ENCODE results near the gene TMEM252.

Gene TMEM252

DNA sequence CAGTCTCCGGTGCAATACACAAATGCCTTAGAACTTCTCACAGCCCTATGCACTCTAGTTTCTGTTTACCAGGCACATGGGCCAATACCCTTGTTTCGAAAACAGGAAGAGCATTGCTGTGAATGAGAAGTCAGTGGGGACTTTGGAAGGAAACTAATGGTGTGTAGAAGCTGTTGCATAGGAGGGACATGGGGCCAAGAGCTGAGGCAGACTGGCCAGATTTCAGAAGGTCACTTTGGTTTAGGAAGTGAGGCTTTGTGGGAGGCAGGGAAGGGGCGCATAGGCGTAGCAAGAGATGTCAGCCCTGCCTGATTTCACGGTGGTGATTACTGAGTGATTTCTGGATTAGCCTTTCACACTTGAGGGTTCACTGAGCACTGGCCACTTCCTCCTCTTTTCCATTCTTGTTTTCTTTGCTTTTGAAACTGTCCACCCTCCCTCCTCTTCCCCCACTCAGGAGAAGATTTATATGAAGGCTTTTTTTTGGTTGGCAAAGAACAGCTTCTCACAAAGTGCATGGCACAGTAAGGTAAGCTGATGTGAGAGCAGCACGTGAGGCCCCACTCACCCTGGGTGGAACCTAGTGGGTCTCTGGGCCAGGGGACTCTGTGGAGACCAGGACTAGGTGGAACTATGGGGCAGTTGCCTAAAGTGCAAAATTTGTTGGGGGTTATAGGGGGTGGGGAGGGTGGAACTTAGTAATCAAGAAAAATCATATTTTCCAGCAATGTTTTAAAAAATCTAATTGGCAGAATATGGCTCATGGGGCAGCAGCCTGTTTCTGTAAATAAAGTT, 6.1 kb upstream of the TMEM252 start:
- Histone ChIP-seq H3K36me3 (replicated peaks; ENCODE audit: insufficient read depth, low read length) (no peaks in the 10 kb centered on the region), H2AFZ (ENCODE audit: low read length) (peak overlapping the region; percentile 78), H3K9ac (ENCODE audit: low read length) (peak overlapping the region; percentile 30), H4K20me1 (ENCODE audit: insufficient read depth, low read length) (no peaks in the 10 kb centered on the region), H3K9me2 (replicated peaks; ENCODE audit: insufficient read depth, low read length) (no peaks in the 10 kb centered on the region), H3K9me3 (replicated peaks; ENCODE audit: insufficient read depth, low read length) (no peaks in the 10 kb centered on the region), H3K4me1 (ENCODE audit: low read length) (peaks cover 28% of the 10 kb centered on the region), H3F3A (ENCODE audit: insufficient read depth, low read length) (peaks cover 17% of the 10 kb centered on the region), H3K79me2 (ENCODE audit: low read length) (no peaks in the 10 kb centered on the region), H3K4me2 (ENCODE audit: low read depth, low read length) (peak overlapping the region; percentile 62), H3K27ac (ENCODE audit: low read length) (peak overlapping the region; percentile 66), H3K4me3 (ENCODE audit: low read length) (peak overlapping the region; percentile 14; the same call in 1 of the 2 replicates), H3K27me3 (replicated peaks; ENCODE audit: insufficient read depth, low read length) (no peaks in the 10 kb centered on the region)
- TF ChIP-seq EZH2phosphoT487 (IDR thresholded peaks at IDR 0.05; ENCODE audit: low read length) (no peak), EZH2 (optimal IDR thresholded peaks at IDR 0.05; ENCODE audit: low read depth, low read length) (no peak)
- TF ChIP-seq, protein P1, sequence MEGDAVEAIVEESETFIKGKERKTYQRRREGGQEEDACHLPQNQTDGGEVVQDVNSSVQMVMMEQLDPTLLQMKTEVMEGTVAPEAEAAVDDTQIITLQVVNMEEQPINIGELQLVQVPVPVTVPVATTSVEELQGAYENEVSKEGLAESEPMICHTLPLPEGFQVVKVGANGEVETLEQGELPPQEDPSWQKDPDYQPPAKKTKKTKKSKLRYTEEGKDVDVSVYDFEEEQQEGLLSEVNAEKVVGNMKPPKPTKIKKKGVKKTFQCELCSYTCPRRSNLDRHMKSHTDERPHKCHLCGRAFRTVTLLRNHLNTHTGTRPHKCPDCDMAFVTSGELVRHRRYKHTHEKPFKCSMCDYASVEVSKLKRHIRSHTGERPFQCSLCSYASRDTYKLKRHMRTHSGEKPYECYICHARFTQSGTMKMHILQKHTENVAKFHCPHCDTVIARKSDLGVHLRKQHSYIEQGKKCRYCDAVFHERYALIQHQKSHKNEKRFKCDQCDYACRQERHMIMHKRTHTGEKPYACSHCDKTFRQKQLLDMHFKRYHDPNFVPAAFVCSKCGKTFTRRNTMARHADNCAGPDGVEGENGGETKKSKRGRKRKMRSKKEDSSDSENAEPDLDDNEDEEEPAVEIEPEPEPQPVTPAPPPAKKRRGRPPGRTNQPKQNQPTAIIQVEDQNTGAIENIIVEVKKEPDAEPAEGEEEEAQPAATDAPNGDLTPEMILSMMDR (IDR thresholded peaks at IDR 0.05; ENCODE audit: low read length), result no peak
- DNase-seq, result peak; percentile 84

DNA sequence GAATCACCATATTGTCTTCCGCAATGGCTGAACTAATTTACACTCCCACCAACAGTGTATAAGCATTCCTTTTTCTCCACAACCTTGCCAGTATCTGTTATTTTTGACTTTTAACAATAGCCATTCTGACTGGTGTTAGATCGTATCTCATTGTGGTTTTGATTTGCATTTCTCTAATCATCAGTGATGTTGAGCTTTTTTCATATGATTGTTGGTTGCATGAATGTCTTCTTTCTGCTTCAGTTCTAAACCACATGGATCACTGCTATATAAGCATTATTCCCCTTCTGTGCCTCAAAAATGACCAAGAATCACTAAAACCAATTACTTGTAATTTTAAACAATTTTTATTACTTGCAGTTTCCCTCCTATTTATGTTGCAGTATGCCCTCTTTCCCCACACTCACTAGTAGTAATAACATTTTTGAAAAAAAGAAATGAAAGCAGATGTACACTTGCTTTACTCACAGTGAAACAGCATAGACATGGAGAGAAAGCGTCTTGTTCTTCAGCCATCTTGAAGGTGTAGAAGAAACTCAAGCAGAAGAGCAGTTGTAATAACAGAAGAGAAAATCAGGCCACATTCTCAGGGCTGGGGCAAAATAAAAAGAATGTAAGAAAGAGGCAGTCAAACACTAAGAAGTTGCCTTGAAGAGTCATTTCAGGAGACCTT, 4.5 kb upstream of the TMEM252 start:
- no peak for DNase-seq
- TF ChIP-seq EZH2phosphoT487 (IDR thresholded peaks at IDR 0.05; ENCODE audit: low read length), result no peak
- TF ChIP-seq, protein P1 (IDR thresholded peaks at IDR 0.05; ENCODE audit: low read length), result no peak
- TF ChIP-seq EZH2 (optimal IDR thresholded peaks at IDR 0.05; ENCODE audit: low read depth, low read length), result no peak
- H2AFZ ChIP-seq (ENCODE audit: low read length), result peak overlapping the region; percentile 43
- H3K4me3 ChIP-seq (ENCODE audit: low read length), result no peak overlapping the region
- H3K36me3 ChIP-seq (replicated peaks; ENCODE audit: insufficient read depth, low read length), result no peaks in the 10 kb centered on the region
- no peak overlapping the region for H3K9ac ChIP-seq (ENCODE audit: low read length)
- no peaks in the 10 kb centered on the region for H4K20me1 ChIP-seq (ENCODE audit: insufficient read depth, low read length)
- H3K27ac ChIP-seq (ENCODE audit: low read length), result peak overlapping the region; percentile 15; the same call in 1 of the 2 replicates
- H3F3A ChIP-seq (ENCODE audit: insufficient read depth, low read length), result peaks cover 17% of the 10 kb centered on the region
- H3K4me2 ChIP-seq (ENCODE audit: low read depth, low read length), result peak overlapping the region; percentile 27; the same call in 1 of the 2 replicates
- no peaks in the 10 kb centered on the region for H3K9me2 ChIP-seq (replicated peaks; ENCODE audit: insufficient read depth, low read length)
- H3K27me3 ChIP-seq (replicated peaks; ENCODE audit: insufficient read depth, low read length), result no peaks in the 10 kb centered on the region
- peaks cover 28% of the 10 kb centered on the region for H3K4me1 ChIP-seq (ENCODE audit: low read length)
- H3K9me3 ChIP-seq (replicated peaks; ENCODE audit: insufficient read depth, low read length), result no peaks in the 10 kb centered on the region
- H3K79me2 ChIP-seq (ENCODE audit: low read length), result no peaks in the 10 kb centered on the region

DNA sequence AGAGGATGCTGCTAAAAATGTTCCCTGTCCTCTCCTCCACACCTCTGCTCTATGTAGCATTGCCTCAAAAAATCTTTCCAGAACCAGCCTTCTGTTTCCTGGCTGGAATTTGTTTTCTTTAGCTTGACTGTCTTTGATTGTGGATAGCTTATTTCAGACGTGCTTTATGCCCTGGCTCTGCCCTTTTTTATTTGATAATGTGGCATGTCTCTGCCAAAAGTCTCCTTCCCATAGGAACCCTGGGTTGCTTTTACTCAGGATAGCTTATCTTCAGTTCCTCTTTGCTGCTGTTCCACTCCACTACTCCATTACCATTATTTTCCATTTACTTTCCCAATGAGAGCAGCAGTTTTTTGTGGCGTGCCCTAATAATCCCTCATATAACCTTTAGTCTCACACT, 885 bp upstream of the TMEM252 start:
- Histone ChIP-seq H3K9me3 (replicated peaks; ENCODE audit: insufficient read depth, low read length) (no peaks in the 10 kb centered on the region), H2AFZ (ENCODE audit: low read length) (no peak overlapping the region), H3K36me3 (replicated peaks; ENCODE audit: insufficient read depth, low read length) (no peaks in the 10 kb centered on the region), H3K9me2 (replicated peaks; ENCODE audit: insufficient read depth, low read length) (no peaks in the 10 kb centered on the region), H3K4me3 (ENCODE audit: low read length) (no peak overlapping the region), H3K27me3 (replicated peaks; ENCODE audit: insufficient read depth, low read length) (no peaks in the 10 kb centered on the region), H3K4me1 (ENCODE audit: low read length) (peaks cover 16% of the 10 kb centered on the region), H3K27ac (ENCODE audit: low read length) (no peak overlapping the region), H3K9ac (ENCODE audit: low read length) (no peak overlapping the region), H3K79me2 (ENCODE audit: low read length) (no peaks in the 10 kb centered on the region), H4K20me1 (ENCODE audit: insufficient read depth, low read length) (no peaks in the 10 kb centered on the region), H3F3A (ENCODE audit: insufficient read depth, low read length) (peaks cover 6% of the 10 kb centered on the region), H3K4me2 (ENCODE audit: low read depth, low read length) (no peak overlapping the region)
- TF ChIP-seq EZH2 (optimal IDR thresholded peaks at IDR 0.05; ENCODE audit: low read depth, low read length) (no peak), EZH2phosphoT487 (IDR thresholded peaks at IDR 0.05; ENCODE audit: low read length) (no peak)
- TF ChIP-seq, protein P1 (IDR thresholded peaks at IDR 0.05; ENCODE audit: low read length), result no peak
- DNase-seq, result no peak
